Measurements from ENCODE around the gene CEMIP2.

The CEMIP2 gene

DNA sequence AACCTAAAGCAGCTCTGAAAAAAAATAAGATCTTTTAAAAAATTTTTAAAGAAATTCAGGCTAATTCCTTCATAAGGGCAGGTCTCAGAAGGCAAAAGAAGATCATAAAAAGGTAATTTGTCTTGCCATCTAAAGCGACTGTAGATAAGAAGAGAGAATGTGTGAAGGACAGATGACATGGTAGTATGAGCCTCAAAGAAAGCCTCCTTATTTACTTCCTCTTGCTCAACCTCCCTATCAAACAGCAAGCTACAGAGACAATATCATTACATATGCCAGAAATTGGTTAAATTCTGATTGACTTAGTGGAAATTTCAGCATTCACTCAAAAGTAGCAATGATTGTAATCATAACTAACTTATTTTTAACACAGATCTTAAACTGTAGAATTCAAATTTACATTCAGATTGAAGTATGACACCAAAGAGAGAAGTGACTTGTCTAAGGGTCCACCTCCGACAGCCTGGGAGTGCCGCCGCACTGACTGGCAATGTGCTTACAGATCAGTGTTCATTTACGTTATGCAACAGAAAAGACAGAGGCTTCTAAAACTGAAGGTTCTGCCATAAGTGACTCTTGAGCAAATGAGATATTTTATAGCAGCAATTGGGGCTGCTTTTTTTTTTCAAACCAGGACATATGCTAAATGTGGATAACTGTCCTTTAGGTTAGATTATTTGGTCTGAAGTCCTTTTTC, 132.0 kb downstream of the CEMIP2 start:
- no peak for DNase-seq

DNA sequence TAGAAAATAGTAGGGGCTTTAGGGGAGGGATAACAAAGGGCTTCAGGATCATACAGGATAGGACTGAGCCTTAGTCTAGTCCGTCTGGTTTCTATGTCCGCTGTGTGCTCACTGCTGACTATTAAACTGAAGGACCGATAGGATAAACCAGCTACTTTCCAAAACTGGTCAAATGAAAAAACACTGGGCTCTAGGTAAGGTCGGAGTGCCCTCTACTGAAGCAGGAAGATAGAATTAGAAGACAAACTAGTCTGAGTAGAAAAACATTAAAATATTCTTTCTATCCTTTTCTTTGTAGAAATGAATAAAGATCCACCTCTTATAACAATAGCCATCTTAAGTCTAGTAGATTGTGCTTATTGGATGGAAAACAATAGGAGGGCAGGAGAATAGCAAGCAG, 133.6 kb downstream of the CEMIP2 start:
- no peak for DNase-seq

Measured in activated CD8-positive, alpha-beta memory T cell treated with anti-CD3 and anti-CD28 coated beads, Interleukin-2, amount 50 U/mL, for 4 hours (primary cell).